Uterus (tissue), 2 donors: ENCODE measurements around the gene OARD1.
"Not testable (repeated sequence)": the region's sequence is repeated elsewhere in the genome, so short reads cannot be mapped to it uniquely, and the experiment has no call there.

ENCODE experiments used
- CTCF ChIP-seq, 4 experiments: fragments of 200-600 bp in 2 of 4; fragments of 450-650 bp in 2 of 4; sonication (generic) in 2 of 4; IDR thresholded peaks; one replicate each; pipeline ENCODE4 v1.5.1; 2016 to 2019; ENCODE audit warnings: antibody characterized with exemption in 4 of 4, mild to moderate bottlenecking in 2 of 4, moderate library complexity in 1 of 4
- POLR2A ChIP-seq, 2 donors: fragments of 450-650 bp; IDR thresholded peaks; one replicate each; pipeline ENCODE4 v1.6.1; 2016; ENCODE audit warnings: antibody characterized with exemption in 2 of 2, mild to moderate bottlenecking in 1 of 2, moderate library complexity in 1 of 2

- TF ChIP-seq CTCF, POLR2A (IDR thresholded peaks at IDR 0.05): not testable (repeated sequence)
Measured at GRCh38 chr6:41115027-41115426, 42.9 kb upstream of the OARD1 start.
